GM12872 (cell line): Measurements from ENCODE around the gene RASSF5.

Experiments used
- CTCF ChIP-seq: IDR thresholded peaks from 3 replicates; pipeline ENCODE4 v1.5.1; 2011; ENCODE audit warnings: low read depth, mild to moderate bottlenecking, low read length, moderate library complexity; ENCODE audit not compliant: insufficient read depth

RASSF5 gene

GRCh38 chr1:206471415-206471801 is 35.9 kb upstream of the RASSF5 start:
- TF ChIP-seq CTCF: no peak

GRCh38 chr1:206472024-206472423 is 35.3 kb upstream of the RASSF5 start:
- TF ChIP-seq CTCF: no peak

- no peak for TF ChIP-seq CTCF
Measured at GRCh38 chr1:206472454-206472853, 34.9 kb upstream of the RASSF5 start.

DNA sequence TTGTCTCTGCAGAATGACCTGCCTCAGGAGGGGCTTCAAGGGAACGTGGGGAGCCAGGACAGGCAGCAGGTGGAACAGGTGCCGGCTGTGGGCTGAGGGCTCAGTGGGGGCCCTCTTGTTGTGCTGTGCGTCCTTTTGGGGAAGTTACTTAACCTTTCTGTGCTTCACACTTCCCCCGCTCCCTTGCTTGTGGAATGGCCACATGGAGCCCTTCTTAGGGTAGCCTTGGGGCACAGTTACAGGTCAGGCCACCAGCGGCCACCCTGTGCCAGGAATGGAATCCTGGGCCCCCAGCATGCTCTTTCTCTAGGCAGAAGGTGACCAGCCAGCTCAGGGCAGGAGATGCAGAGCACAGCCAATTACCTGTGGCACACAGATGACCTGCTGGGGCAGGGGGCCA is 34.4 kb upstream of the RASSF5 start:
- no peak for TF ChIP-seq CTCF

DNA sequence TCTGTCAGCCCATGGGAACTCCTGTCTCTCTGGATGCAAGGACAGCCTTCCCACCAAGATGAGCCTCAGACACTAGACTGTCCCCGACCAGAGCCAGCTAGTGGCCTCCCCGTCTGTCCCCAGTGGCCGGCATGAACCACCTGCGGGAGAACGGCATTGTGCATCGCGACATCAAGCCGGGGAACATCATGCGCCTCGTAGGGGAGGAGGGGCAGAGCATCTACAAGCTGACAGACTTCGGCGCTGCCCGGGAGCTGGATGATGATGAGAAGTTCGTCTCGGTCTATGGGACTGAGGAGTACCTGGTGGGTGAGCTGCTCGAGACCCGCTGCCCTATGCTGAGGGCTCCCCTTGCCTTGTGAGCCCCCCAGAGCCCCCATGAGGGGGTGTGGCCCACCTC is 31.3 kb upstream of the RASSF5 start:
- TF ChIP-seq CTCF: no peak

DNA sequence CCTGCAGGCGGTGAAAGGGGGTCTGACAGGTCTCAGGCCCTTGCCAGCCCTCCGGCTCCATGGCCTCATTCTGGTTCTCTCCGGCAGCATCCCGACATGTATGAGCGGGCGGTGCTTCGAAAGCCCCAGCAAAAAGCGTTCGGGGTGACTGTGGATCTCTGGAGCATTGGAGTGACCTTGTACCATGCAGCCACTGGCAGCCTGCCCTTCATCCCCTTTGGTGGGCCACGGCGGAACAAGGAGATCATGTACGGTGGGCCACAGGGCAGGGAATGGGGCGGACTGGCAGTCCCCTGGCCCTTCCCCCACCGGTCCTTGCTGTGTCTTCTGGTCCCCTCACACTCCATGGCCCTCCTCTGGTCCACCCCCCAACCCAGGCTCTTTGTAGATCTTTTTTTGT is 30.7 kb upstream of the RASSF5 start:
- TF ChIP-seq CTCF: no peak

DNA sequence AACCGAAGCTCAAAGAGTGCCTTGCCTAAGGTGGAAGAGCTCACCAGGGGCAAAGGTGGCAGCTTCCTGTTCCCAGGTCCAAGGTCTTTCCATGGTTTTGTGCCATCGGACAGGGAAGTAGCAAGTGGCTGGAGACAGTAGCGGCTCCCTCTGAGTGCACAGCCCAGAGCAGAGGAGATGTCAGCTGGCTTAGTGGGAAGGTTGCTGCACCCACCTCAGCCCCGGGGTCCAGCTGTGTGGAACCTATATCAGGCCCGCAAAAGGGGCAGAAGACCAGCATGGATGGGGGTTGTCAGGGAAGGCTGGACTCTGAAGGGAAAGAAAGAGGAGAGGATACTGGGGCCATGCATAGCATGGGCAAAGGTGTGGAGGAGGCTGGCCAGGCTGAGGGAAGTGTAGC is 30.2 kb upstream of the RASSF5 start:
- no peak for TF ChIP-seq CTCF
